ENCODE measurements around the gene FCAR.

DNA sequence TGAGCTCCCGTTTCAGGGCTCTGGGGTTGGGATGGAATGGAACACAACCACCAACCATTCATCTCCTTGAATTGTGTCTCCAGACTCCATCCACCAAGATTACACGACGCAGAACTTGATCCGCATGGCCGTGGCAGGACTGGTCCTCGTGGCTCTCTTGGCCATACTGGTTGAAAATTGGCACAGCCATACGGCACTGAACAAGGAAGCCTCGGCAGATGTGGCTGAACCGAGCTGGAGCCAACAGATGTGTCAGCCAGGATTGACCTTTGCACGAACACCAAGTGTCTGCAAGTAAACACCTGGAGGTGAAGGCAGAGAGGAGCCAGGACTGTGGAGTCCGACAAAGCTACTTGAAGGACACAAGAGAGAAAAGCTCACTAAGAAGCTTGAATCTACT, 15.5 kb downstream of the FCAR start:
- no peak for TF ChIP-seq YY1 (IDR thresholded peaks at IDR 0.05; ENCODE audit: low read depth)
- TF ChIP-seq CREB1 (IDR thresholded peaks at IDR 0.05; ENCODE audit: low read depth): no peak
- TF ChIP-seq EP300 (IDR thresholded peaks at IDR 0.05; ENCODE audit: borderline replicate concordance): no peak
- TF ChIP-seq EGR1 (IDR thresholded peaks at IDR 0.05): no peak
- TF ChIP-seq NFIC (IDR thresholded peaks at IDR 0.05): no peak
- TF ChIP-seq, protein P1, sequence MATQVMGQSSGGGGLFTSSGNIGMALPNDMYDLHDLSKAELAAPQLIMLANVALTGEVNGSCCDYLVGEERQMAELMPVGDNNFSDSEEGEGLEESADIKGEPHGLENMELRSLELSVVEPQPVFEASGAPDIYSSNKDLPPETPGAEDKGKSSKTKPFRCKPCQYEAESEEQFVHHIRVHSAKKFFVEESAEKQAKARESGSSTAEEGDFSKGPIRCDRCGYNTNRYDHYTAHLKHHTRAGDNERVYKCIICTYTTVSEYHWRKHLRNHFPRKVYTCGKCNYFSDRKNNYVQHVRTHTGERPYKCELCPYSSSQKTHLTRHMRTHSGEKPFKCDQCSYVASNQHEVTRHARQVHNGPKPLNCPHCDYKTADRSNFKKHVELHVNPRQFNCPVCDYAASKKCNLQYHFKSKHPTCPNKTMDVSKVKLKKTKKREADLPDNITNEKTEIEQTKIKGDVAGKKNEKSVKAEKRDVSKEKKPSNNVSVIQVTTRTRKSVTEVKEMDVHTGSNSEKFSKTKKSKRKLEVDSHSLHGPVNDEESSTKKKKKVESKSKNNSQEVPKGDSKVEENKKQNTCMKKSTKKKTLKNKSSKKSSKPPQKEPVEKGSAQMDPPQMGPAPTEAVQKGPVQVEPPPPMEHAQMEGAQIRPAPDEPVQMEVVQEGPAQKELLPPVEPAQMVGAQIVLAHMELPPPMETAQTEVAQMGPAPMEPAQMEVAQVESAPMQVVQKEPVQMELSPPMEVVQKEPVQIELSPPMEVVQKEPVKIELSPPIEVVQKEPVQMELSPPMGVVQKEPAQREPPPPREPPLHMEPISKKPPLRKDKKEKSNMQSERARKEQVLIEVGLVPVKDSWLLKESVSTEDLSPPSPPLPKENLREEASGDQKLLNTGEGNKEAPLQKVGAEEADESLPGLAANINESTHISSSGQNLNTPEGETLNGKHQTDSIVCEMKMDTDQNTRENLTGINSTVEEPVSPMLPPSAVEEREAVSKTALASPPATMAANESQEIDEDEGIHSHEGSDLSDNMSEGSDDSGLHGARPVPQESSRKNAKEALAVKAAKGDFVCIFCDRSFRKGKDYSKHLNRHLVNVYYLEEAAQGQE (IDR thresholded peaks at IDR 0.05; ENCODE audit: low read depth): no peak
- no peak for TF ChIP-seq TAF1 (IDR thresholded peaks at IDR 0.05; ENCODE audit: low read depth)
- TF ChIP-seq TCF12 (IDR thresholded peaks at IDR 0.05; ENCODE audit: low read depth): no peak
- TF ChIP-seq, protein P2, sequence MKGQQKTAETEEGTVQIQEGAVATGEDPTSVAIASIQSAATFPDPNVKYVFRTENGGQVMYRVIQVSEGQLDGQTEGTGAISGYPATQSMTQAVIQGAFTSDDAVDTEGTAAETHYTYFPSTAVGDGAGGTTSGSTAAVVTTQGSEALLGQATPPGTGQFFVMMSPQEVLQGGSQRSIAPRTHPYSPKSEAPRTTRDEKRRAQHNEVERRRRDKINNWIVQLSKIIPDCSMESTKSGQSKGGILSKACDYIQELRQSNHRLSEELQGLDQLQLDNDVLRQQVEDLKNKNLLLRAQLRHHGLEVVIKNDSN (IDR thresholded peaks at IDR 0.05): no peak
- no peak for TF ChIP-seq RAD21 (IDR thresholded peaks at IDR 0.05; ENCODE audit: low read depth)
- TF ChIP-seq, protein P3, sequence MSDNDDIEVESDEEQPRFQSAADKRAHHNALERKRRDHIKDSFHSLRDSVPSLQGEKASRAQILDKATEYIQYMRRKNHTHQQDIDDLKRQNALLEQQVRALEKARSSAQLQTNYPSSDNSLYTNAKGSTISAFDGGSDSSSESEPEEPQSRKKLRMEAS (IDR thresholded peaks at IDR 0.05): no peak
- no peak for TF ChIP-seq CEBPB (IDR thresholded peaks at IDR 0.05)
- no peak for TF ChIP-seq FOXM1 (IDR thresholded peaks at IDR 0.05; ENCODE audit: borderline replicate concordance, low read depth)
